ENCODE measurements around the gene PRIM2. TPM values are rescaled to one million over a fixed set of nuclear protein-coding genes. Genes with fewer than 3 reads are reported as not detected.
"Not testable (repeated sequence)": the region's sequence is repeated elsewhere in the genome, so short reads cannot be mapped to it uniquely, and the experiment has no call there.

Gene PRIM2
- total RNA-seq, 2 experiments from 2014 or later = 29.3 to 32.9 TPM

DNA sequence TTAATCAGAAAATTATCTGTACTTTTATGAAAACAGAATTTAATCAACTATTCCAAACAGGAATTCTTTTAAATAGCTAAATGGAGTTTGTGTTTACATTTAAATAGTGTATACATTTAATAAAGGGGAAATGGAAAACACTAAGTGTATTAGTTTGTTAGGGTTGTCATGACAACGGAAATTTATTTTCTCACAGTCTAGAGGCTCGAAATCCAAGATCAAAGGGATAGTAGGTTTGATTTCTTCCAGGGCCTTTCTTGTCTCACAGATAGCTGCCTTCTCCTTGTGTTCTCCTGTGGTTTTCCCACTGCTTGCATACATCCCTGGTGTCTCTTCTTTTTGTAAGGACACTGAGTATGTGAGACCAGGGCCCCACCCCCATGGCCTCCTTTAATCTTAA lies 215.2 kb downstream of the PRIM2 start:
- H3K4me1 Mint-ChIP-seq; H3K36me3 Mint-ChIP-seq; POLR2A ChIA-PET; H3K4me3 Mint-ChIP-seq; DNase-seq; H3K27me3 Mint-ChIP-seq; ATAC-seq (ENCODE audit: low read depth); H3K9me3 Mint-ChIP-seq; H3K27ac Mint-ChIP-seq: not testable (repeated sequence)

DNA sequence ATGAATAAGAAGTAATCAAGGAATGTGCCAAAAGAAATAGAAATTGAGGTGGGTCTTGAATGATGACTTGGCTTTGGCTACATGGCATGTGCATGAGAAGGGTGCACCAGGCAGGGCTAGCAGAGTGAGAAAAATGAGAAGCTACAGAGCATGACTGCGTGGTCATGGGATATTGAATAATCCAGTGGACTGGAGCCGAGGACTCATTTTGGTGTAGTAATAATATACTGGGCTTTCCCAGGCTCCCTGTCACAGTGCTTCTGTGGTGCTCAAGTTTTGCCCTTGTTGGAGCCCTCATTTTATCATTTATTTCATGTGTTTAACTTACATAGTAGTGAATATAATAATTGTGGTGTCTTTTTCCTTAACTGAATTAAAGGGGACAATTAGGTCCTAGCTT lies 217.7 kb downstream of the PRIM2 start:
- POLR2A ChIA-PET; DNase-seq; H3K27ac Mint-ChIP-seq; ATAC-seq (ENCODE audit: low read depth); H3K36me3 Mint-ChIP-seq; H3K9me3 Mint-ChIP-seq; H3K4me1 Mint-ChIP-seq; H3K27me3 Mint-ChIP-seq; H3K4me3 Mint-ChIP-seq: not testable (repeated sequence)

DNA sequence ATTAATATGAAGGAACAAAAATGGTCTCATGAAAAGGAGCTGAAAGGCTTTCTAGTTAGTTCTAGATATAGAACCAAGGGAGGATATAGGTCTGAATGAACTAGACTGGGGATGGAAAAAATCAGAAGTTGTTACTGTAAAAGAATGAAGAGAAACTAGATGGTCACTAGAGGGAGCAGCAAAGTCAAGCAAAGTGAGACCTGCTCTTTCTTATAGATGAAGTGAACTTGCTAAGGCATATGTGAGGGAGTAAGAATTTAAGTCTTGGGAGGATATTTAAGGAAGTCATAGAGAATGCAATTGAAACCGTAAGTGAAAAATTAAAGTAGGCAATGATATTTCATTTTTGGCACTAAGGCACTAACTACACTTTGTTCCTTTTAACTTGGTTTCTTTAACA lies 218.6 kb downstream of the PRIM2 start:
- H3K27me3 Mint-ChIP-seq; POLR2A ChIA-PET; H3K4me3 Mint-ChIP-seq; H3K9me3 Mint-ChIP-seq; H3K27ac Mint-ChIP-seq; H3K36me3 Mint-ChIP-seq; H3K4me1 Mint-ChIP-seq; DNase-seq; ATAC-seq (ENCODE audit: low read depth): not testable (repeated sequence)

DNA sequence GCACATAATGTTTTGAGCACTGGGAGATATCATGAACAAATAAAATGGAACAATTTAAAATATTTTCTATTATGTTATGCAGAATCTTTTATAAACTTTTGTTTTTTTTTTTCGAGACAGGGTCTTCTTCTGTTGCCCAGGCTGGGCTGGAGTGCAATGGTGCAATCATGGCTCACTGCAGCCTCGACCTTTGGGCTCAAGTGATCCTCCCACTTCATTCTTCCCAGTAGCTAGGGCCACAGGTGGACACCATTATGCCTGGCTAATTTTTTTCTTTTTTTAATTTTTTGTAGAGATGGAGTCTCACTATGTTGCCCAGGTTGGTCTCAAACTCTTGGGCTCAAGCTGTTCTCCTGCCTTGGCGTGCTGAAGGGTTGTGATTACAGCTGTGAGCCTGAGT lies 220.5 kb downstream of the PRIM2 start:
- POLR2A ChIA-PET; ATAC-seq (ENCODE audit: low read depth); H3K27me3 Mint-ChIP-seq; H3K4me1 Mint-ChIP-seq; H3K27ac Mint-ChIP-seq; H3K4me3 Mint-ChIP-seq; H3K9me3 Mint-ChIP-seq; H3K36me3 Mint-ChIP-seq; DNase-seq: not testable (repeated sequence)

DNA sequence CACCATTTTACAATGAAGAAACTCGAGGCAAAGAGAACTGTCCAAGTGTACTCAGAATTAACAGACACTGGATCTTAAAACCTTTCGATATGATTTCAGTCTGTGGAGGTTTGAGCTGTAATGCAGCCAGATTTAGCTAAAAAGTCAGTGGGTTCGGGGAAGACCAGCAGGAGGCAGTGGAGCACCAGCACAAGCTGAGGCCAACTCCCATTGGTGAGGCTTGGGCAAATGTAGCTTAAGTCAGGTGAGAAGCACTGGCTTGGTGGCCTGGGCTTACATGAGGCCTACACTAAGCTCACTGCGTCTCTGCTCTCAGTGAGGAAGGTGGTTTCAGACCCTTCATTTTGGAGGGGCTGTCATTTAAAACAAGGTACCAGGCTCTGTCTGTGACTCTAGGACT lies 234.5 kb downstream of the PRIM2 start:
- H3K27ac Mint-ChIP-seq; H3K9me3 Mint-ChIP-seq; H3K36me3 Mint-ChIP-seq; POLR2A ChIA-PET; DNase-seq; ATAC-seq (ENCODE audit: low read depth); H3K27me3 Mint-ChIP-seq; H3K4me3 Mint-ChIP-seq; H3K4me1 Mint-ChIP-seq: not testable (repeated sequence)

DNA sequence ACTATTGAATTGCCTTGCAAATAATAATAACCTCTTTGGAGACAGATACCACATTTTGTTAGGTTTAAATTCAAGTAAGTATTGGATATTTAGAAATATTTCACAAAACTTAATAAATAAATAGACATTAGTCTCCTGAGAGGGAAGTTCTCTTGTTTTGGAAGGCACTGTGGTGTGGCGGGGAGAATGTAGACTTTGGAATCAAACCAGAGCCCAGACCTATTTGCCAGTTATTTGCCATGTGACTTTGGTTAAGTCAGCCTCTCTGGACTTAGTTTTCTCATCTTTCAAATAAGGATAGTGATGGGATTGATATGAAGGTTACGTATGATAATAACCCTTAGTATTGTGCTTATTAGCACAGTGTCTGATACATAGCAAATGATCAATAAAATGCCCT lies 240.4 kb downstream of the PRIM2 start:
- POLR2A ChIA-PET; DNase-seq; H3K4me1 Mint-ChIP-seq; H3K27me3 Mint-ChIP-seq; H3K9me3 Mint-ChIP-seq; H3K27ac Mint-ChIP-seq; ATAC-seq (ENCODE audit: low read depth); H3K36me3 Mint-ChIP-seq; H3K4me3 Mint-ChIP-seq: not testable (repeated sequence)

DNA sequence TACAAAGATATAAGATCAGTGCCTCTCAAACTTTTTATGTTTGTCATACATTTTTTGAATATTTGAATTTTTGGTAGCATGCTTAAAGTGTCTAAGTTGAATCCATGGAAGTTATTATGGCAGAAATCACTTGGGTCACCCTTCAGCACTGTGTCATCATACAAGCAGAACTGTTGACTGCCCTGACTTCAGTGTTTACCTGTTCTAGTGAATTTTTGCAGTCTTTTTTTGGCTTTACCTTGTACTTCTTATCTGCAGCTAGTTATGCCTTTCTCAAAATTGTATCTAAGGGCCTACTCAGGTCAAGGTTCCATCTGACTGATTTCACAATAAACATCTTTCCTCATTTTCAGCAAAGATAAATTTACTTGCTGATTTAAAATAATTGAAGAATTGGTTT lies 241.7 kb downstream of the PRIM2 start:
- H3K27me3 Mint-ChIP-seq; POLR2A ChIA-PET; H3K9me3 Mint-ChIP-seq; H3K36me3 Mint-ChIP-seq; H3K4me1 Mint-ChIP-seq; DNase-seq; ATAC-seq (ENCODE audit: low read depth); H3K27ac Mint-ChIP-seq; H3K4me3 Mint-ChIP-seq: not testable (repeated sequence)

DNA sequence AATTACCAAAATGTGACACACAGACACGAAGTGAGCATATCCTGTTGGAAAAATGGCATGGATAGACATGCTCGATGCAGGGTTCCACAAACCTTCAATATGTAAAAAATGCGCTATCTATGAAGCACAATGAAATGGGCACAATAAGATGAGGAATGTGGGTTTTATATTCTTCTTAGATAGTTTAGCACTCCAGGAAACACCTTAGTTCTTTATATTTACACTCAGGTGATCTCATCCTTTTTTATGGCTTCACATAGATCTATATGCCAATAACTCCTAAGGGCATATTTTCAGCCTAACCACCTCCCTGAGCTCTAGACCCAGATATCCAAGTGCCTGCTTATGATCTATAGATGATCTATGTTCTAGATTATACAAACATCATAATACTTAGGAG lies 244.8 kb downstream of the PRIM2 start:
- H3K4me1 Mint-ChIP-seq; H3K4me3 Mint-ChIP-seq; POLR2A ChIA-PET; ATAC-seq (ENCODE audit: low read depth); H3K9me3 Mint-ChIP-seq; H3K36me3 Mint-ChIP-seq; H3K27me3 Mint-ChIP-seq; H3K27ac Mint-ChIP-seq; DNase-seq: not testable (repeated sequence)

DNA sequence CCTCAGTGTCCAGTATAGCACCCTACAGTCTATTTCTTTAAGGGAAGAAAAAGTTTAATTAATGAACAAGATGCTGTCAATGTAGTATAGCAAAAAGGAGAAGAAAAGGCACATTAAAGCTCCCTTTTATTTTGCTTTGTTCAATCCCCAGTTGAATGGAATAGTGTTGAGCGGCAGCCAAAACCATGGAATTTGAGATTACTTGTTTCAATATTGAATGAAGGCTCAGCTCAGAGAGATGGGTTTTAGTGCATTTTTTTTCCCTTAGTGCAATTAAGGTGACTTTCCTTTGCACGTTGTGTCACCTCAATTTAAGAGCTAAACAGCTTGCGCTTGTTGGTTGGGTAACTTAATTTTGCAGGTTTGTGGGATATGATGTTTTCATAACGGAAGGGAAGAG lies 254.7 kb downstream of the PRIM2 start:
- H3K27me3 Mint-ChIP-seq; H3K4me1 Mint-ChIP-seq; POLR2A ChIA-PET; ATAC-seq (ENCODE audit: low read depth); DNase-seq; H3K9me3 Mint-ChIP-seq; H3K36me3 Mint-ChIP-seq; H3K27ac Mint-ChIP-seq; H3K4me3 Mint-ChIP-seq: not testable (repeated sequence)

DNA sequence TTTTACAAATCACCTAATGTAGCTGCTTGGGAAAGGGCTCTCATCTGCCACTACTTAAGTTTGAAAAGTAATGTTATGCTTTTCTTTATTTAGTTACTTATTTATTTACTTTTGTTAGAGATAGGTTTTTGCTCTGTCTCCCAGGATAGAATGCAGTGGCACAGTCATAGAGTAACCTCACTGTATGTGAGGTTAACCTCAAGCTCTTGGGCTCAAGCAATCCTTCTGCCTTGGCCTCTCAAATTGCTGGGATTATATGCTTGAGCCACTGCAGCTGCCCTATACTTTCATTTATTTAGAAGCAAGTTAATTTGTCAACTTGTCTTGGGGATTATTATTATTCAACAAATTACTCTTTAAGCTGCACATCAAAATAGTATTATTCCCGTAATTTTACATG lies 255.4 kb downstream of the PRIM2 start:
- H3K27me3 Mint-ChIP-seq; H3K4me3 Mint-ChIP-seq; H3K4me1 Mint-ChIP-seq; H3K36me3 Mint-ChIP-seq; H3K9me3 Mint-ChIP-seq; DNase-seq; POLR2A ChIA-PET; ATAC-seq (ENCODE audit: low read depth); H3K27ac Mint-ChIP-seq: not testable (repeated sequence)

DNA sequence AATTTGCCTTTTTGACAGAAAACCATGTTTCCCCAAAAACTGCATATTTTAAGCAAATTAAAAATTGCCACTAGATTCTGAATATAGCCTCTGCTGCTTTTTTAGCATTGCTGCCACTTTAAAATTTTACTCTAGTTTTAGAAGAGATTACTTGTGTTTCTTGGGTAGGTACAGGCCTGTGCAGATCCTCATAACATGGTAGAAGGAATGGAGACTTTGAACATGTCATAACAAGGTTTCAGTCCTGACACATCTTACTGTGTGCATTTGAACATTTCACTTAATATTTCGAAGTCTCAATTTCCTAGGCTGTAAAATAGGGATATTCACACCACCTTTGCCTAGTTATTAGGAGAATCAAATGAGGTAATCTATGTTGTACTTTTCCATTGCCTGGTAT lies 259.6 kb downstream of the PRIM2 start:
- ATAC-seq (ENCODE audit: low read depth); H3K27ac Mint-ChIP-seq; H3K4me3 Mint-ChIP-seq; H3K4me1 Mint-ChIP-seq; H3K9me3 Mint-ChIP-seq; POLR2A ChIA-PET; H3K27me3 Mint-ChIP-seq; DNase-seq; H3K36me3 Mint-ChIP-seq: not testable (repeated sequence)

DNA sequence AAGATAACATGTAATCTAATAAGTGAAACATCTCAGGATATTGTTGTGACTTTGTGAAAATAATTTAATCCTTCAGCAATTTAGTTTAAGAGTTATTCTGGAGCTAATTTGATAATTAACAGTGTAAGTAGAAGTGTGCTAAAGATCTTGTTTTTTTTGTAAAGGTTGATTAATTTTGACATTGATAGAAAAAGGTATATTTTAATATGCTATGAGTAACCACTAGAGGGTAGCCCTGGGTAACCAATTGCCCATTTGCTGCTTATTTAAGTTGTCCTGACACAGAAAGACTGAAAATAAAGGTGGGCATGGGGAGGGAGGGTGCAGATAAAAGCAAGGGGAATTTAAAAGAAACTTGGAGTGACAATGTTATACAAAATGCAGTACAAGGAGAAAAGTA lies 262.1 kb downstream of the PRIM2 start:
- H3K9me3 Mint-ChIP-seq; H3K4me1 Mint-ChIP-seq; DNase-seq; H3K36me3 Mint-ChIP-seq; H3K4me3 Mint-ChIP-seq; H3K27me3 Mint-ChIP-seq; ATAC-seq (ENCODE audit: low read depth); H3K27ac Mint-ChIP-seq; POLR2A ChIA-PET: not testable (repeated sequence)

DNA sequence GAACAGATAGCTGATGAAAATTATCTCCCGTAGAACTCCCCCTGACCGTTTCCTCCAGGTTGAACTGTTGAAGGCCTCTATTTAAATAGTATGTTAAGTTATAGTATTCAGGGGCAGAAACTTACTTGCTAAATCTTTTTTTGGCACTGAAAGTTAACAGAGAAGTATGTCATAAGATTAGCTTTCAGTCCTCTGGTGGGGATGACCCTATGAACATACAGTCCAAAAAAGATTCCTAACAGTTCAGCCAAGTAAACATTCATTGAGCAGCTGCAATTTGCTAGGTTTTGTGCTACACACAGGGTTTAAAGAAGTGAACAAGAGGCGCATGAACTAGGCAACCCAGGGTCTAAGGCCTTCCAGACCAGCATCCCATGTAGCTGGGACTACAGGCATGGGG lies 264.2 kb downstream of the PRIM2 start:
- ATAC-seq (ENCODE audit: low read depth); H3K4me1 Mint-ChIP-seq; POLR2A ChIA-PET: not testable (repeated sequence)

DNA sequence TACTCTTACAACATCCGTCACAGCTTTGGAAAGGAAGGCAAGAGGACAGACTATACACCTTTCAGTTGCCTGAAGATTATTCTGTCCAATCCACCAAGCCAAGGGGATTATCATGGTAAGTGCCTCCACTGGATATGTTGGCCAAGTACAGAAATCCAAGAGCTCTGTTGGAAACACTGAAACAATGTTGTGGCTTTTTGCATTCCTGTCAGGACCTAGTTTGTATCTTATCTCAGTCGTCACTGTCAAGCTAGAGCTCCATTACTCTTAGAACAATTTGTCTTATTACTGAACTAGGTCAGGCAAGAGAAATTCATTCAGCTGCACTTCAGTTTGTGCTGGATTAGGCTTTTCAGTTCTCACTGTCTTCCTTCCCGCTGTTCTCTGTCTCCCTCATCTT lies 283.7 kb downstream of the PRIM2 start:
- POLR2A ChIA-PET; ATAC-seq (ENCODE audit: low read depth); H3K9me3 Mint-ChIP-seq; H3K4me3 Mint-ChIP-seq; H3K27me3 Mint-ChIP-seq; DNase-seq; H3K4me1 Mint-ChIP-seq; H3K27ac Mint-ChIP-seq: not testable (repeated sequence)
- H3K36me3 Mint-ChIP-seq = peaks cover 17% of the 10 kb centered on the region

More for the DNA sequence above, 264.2 kb downstream of the PRIM2 start:
- not testable (repeated sequence) for H3K9me3 Mint-ChIP-seq, H3K27ac Mint-ChIP-seq, DNase-seq, H3K4me3 Mint-ChIP-seq, H3K27me3 Mint-ChIP-seq, H3K36me3 Mint-ChIP-seq

DNA sequence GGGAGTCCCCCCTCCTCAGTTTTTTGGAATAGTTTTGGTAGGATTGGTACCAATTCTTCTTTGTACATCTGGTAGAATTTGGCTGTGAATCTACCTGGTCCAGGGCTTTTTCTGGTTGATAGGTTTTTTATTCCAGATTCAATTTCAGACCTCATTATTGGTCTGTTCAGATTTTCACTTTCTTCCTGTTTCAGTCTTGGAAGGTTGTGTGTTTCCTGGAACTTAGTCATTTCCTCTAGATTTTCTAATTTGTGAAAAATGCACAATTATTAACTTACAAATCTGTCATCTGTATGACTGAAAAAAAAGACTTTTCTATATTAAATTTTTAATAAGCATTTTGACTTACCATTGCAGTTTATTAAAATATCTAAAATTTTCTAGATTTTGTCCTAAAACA lies 287.9 kb downstream of the PRIM2 start:
- H3K27ac Mint-ChIP-seq; H3K4me3 Mint-ChIP-seq; H3K9me3 Mint-ChIP-seq; H3K4me1 Mint-ChIP-seq; ATAC-seq (ENCODE audit: low read depth); H3K27me3 Mint-ChIP-seq; DNase-seq; POLR2A ChIA-PET: not testable (repeated sequence)
- H3K36me3 Mint-ChIP-seq = peaks cover 30% of the 10 kb centered on the region

Measured in activated naive CD8-positive, alpha-beta T cell treated with anti-CD3 and anti-CD28 coated beads, Interleukin-2, amount 10 ng/mL, durations not matched to agents 7 days and 5 days (primary cell).